GM18505 (cell line): ENCODE data around the gene CSPG4.
"Not testable (repeated sequence)": the region's sequence is repeated elsewhere in the genome, so short reads cannot be mapped to it uniquely, and the experiment has no call there.

Source experiments
- ATAC-seq: cut with Tn5 transposase; IDR thresholded peaks from one replicate; pipeline ENCODE4 v1.9.1; 2021; ENCODE audit not compliant: unreplicated experiment
- POLR2A ChIP-seq: IDR thresholded peaks from 4 replicates; pipeline ENCODE4 v1.6.1; 2011; ENCODE audit warnings: borderline replicate concordance; ENCODE audit not compliant: insufficient read depth, insufficient read length; ENCODE audit errors: extremely low read depth

Gene CSPG4

DNA sequence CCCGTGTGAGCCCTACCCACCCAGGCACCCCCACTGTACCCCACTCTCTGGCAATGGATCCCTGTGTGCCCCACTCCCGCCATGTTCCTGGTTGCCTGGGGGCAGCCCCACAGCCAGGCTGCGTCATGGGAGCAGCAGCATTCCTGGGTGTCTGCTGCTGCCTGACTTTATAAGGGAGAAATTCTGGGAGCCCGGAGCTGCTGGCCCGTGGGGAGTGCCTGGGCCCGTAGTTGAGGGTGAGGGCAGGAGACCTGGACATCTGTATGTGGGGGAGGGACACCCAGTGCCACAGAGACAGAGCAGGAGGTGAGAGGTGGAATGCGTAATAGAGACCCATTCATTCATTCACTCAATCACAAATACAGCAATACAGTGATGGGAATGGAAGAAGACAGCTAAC, 15.1 kb downstream of the CSPG4 start:
- ATAC-seq = no peak
- TF ChIP-seq POLR2A = no peak

- no peak for TF ChIP-seq POLR2A
- no peak for ATAC-seq
These were observed 15.8 kb downstream of the CSPG4 start for GRCh38 chr15:75696854-75697259.

- TF ChIP-seq POLR2A = no peak
- no peak for ATAC-seq
These were observed 16.3 kb downstream of the CSPG4 start for GRCh38 chr15:75696311-75696720.

DNA sequence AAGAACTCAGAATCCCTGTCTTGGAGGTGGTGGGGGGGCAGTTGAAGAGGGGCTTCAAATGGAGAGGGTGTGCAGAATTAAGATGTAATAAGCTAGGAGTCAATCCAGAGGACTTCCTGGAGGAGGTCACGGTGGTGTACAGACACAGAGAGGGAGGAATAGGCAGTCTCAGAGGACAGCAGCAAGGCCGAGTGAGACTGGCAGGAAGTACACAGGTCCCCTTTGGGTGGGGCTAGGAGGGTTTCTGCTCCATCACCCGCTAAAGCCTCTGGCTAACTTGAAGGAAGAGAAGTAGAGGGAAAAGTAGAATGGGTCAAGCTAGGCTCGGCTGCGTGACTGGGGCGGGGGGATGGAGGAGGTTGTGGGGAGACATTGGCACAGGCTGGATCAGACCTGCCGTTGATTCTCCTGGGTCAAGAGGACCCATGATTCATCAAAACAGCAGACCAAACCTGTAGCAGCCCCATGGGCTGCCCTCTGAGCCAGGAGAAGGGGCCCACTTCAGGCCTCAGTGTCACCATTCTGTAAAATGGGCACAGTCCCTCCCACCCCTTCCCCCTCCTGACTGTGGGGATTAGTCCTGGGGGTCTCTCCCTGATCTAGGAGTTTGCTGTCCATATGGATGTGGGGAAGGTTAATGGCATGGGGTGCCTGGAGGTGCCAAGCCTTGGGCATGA, 16.9 kb downstream of the CSPG4 start:
- ATAC-seq = no peak
- TF ChIP-seq POLR2A = no peak

GRCh38 chr15:75695220-75695619, 17.4 kb downstream of the CSPG4 start:
- ATAC-seq = no peak
- TF ChIP-seq POLR2A = no peak

- ATAC-seq = no peak
- no peak for TF ChIP-seq POLR2A
These were observed 18.1 kb downstream of the CSPG4 start for GRCh38 chr15:75694241-75695182.

DNA sequence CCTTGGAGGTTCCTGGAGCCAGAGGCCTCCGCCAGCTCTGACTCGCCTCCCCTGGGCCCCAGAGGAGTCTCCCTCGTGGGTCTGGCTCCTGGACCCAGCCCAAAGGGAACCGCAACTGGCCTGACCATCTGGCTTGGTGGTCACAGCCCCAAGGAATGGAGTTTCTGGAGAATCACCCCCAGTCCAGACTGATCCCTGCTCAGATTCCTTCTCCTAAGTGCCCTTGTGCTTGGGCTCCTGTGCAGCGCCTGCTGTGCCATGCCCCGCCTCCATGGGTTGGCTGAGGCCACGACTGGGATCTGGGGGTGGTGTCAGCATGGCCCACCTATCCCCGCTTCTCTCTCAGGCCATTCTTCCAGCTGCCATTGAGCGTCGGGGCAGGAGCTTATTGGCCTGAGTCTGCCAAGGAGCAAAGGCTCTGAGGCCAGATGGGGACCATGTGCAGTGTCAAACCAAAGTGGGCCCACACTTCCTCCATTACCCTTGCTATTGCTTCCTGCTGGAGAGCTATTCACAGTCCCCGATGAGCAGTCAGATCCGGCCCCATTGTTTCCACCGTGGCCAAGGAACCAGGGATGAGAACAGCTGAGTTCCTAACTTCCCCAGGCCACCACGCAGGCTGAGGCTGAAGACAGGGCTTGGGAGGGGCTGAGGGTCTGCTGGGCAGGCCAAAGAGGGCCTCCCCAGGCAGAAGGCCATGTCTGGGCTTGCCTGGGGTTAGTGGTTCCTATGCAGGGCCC, 19.0 kb downstream of the CSPG4 start:
- no peak for TF ChIP-seq POLR2A
- no peak for ATAC-seq

GRCh38 chr15:75693028-75693427, 19.6 kb downstream of the CSPG4 start:
- ATAC-seq = not testable (repeated sequence)

DNA sequence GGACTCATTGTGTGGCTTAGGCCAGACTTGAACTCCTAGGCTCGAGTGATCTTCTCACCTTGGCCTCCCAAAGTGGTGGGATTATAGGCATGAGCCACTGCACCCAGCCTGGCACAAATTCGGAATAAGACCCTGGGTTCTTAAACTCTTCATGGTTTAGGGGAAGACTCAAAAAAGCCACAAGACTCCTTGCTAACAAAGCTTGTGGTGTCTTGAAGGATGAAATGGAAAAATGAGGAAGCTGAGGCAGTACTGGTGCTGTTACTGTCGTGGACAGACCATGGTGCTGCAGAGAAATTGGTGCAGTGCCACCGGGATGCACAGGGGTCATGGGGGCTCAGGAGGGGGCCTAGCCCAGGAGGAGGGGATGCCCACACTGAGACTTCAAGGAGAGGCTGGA, 20.3 kb downstream of the CSPG4 start:
- not testable (repeated sequence) for ATAC-seq

GRCh38 chr15:75689429-75689828, 23.2 kb downstream of the CSPG4 start:
- ATAC-seq = not testable (repeated sequence)

GRCh38 chr15:75688831-75689230, 23.8 kb downstream of the CSPG4 start:
- ATAC-seq = no peak

DNA sequence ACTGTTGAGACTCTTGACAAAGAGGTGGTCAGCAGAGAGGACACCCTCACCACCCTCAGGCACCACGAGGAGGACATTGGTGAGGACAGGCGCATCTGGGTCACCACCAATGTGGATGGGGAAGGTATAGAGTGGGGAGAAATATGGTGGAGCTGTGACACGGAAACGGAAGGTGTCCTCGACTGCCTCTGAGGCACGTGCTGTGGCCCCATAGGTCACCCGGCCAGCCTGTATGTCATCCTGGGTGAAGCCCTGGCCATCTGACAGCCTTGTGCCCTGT, 24.4 kb downstream of the CSPG4 start:
- no peak for ATAC-seq
- TF ChIP-seq POLR2A = no peak

More at GRCh38 chr15:75688831-75689230, 23.8 kb downstream of the CSPG4 start:
- no peak for TF ChIP-seq POLR2A

DNA sequence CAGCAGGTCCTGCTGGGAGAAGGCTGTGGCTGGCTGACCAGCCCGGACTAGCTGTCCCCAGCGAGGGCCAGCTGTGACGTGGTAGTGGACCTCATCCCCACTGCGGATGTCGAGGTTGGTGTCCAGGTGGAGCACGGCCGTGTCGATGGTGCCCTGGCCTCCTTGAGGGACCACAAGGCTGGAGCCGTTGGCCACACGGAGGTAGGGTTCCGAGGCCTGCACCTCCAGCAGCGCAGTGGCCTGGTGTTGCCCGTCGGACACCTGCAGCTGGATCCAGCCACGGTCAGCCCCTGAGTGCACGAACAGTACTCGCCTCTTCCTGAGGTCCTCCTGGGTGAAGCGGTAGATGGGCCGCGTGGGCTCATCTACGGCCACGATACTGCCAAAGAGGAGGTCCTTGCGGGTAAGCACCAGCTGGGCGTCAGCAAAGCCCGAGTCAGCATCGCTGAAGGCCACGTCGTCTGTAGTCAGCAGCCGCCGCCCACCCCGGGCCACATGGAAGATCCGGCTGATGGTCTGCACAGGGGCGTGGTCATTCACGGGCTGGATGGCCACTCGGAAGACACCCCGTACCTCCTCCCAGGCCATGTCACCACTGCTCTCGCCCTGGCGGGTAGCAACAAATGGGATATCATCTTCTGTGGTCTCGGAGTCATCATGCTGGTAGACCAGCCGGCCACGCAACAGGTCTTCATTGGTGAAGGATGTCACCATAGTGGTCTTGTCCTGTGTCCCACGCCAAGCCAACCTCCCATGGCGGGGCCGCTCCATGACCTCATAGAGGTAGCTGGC, 25.0 kb downstream of the CSPG4 start:
- no peak for TF ChIP-seq POLR2A
- no peak for ATAC-seq

DNA sequence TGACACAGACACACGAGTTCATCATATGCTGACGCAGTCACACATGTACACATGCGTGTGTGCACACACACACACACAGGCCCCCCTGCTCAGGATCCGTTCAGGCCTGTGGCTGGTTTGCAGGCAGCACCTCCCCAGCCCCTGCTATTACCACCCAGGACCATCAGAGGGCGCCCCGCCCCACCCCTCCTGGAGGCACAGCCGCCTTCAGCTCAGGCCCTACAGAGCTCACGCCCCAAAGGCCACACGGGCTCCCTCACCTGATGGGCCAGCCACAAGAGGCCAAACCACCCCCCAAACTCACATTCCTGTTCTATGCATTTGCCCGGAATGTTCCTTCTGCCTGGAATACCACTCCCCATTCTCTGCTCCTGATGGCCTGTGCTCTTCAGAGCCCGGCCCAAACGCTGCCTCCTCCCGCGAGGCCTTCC, 26.4 kb downstream of the CSPG4 start:
- ATAC-seq = not testable (repeated sequence)
